HPDE6-E6E7 (cell line): Measurements from ENCODE around the gene MACROD2.

ENCODE experiments used
- DNase-seq: peaks from one replicate; pipeline ENCODE4 v3.0.0; 2011; ENCODE audit warnings: missing footprints; ENCODE audit errors: extremely low spot score

Gene MACROD2

DNA sequence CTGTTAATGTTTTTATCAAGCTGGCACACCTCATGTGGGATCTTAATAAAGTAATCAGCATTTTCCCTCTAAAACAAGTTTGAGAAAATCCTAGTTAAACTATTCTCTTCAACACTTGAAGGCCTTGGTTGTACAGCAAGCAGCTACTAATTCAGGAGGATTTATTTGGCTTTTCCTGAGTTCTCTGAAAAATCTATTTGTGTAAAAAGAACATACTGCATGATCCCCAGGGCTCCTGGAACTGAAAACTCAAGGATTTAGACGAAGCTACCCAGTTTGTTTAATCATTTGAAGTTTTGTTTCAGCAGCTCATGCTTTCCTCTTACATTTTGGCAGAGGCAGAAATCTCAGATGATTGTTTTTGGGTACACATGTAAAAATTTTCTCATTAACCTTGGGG, 651.7 kb downstream of the MACROD2 start:
- DNase-seq = no peak

DNA sequence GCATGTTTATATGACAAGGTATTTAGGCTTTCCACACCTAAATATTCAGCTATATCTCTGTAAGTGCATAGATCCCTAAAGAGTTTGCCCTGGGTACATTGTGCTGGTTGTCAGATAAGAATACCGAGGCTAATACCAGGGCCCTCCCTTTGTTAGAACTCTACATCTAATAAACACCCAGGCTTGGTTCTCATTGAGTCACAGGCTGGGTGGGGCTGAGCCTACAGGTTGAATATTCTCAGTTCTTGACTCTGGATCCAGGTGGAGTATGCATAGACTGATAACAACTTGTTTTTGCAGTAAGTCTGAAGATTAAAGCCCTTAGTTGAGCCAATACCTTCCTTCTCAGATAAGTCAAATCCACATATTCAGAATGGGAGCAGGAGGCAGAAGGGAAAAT, 654.3 kb downstream of the MACROD2 start:
- DNase-seq = no peak

DNA sequence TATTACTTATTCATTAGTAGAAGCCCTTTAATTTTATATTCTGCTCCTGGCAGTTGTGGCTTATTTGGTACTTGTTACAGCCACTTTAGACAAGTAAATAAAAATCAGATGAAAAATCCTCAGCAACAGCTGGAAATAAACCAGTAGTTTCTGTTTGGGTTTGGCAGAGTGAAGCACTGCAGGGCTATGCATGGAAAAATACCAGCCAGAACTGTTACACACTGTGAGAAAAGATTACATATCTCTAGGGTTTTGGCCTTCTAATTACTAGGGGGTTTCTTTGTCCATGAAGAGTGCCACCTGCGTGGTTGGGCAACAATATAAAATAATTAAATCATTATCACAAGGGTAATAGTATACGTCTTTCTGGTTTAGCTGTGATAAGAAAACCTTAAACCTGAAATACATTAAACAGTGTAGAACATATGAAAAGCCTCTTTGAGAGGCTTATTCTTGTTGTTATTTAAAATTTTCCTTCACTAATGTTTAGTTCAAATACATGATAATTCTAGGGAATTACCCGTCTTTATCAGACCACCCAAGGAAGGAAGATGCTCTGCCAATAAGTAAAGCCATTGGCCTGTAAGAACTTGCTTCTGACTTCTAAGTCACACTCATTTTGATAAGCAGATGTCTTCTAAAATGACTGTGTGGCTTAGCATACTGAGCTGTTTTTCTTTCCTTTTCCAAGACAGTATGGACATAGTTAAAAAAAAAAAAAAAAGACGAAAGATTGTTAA, 662.1 kb downstream of the MACROD2 start:
- no peak for DNase-seq

DNA sequence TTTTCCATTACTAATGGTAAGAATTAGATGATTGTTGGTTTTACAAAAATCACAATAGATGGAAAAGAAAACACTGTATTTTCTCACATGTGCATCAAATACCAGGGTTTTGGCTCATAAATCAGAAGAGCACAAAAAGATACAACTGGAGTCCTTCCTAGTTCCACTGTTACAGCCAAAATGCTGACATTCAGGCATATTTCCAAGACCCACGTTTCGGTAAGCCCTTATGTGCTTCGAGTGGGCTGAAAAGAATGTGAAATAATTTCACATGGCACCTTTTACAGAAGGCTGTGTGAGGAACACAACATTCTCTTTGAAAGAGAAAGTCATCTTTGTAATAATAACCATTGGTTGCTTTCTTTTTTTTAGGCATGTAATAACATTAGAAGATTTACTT, 668.8 kb downstream of the MACROD2 start:
- no peak for DNase-seq

DNA sequence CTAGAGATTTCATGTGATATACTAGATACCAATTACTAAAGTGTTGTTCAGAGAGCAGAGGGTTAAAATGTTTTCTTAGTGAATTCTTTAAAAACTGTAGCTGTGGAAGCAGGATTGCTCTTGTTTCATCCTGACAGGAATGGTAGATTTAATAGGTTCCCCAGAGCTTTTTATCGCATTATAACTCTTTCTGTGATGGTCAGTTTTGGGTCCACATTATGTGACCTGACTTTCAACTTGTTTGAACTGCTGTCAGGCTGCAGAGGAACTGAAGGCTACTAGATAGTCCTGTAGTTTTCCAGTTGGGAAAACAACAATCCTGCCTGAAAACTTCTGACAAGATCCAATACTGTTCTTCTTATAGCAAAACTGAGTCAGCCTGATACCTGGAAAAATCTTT, 671.4 kb downstream of the MACROD2 start:
- DNase-seq = no peak

DNA sequence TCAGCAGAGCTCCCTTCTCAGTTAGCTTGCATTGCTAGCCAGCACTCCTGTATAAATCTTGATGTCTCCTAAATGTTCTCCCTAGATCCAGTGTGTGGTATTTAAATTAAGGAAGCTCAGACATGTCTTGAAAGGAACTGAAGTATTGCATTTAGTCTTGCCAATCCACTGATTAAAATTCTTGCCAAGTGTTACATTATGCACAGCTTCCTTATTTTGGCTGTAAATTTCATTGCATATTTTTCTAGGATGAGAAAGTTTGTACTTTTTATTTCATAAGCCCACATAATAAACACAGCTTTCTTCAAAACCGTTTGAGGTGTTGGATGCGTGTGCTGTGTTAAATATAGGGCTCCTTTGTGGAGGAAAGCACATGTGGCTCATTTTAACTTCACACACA, 671.9 kb downstream of the MACROD2 start:
- no peak for DNase-seq

DNA sequence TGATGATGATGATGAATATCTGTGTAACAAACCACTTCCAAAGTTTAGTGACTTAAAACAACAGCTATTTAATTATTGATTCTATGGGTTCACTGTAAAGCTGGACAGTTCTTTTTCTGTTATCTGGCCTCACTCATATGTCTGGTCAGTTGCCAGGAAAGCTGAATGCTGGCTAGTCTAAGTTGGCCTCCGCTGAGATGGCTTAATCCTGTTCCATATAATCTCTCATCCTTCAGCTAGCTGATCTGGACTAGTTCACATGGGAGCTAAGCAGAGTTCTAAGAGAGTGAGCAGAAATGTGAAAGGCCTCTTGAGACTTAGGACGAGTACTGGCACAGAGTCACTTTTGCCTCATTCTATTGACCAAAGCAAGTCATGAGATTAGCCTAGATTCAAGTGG, 676.8 kb downstream of the MACROD2 start:
- no peak for DNase-seq

DNA sequence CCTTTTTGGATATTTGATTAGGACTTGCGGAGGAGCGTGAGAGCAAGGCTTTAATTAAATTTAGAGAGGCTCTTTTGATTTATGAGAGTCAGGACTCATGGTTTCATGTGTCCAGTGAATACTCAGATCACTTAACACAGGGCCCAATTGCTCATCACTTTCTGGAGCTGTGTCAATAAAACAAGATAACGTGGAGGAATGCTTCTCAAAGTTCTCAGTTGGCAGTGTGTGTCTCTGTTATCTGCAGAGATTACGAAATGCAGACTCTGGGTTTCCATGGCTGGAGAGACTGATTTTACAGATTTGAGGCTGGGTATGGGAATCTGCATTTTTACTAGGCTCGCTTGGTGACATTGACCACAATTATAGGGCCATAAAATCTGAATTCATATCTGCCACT, 677.8 kb downstream of the MACROD2 start:
- DNase-seq = no peak

DNA sequence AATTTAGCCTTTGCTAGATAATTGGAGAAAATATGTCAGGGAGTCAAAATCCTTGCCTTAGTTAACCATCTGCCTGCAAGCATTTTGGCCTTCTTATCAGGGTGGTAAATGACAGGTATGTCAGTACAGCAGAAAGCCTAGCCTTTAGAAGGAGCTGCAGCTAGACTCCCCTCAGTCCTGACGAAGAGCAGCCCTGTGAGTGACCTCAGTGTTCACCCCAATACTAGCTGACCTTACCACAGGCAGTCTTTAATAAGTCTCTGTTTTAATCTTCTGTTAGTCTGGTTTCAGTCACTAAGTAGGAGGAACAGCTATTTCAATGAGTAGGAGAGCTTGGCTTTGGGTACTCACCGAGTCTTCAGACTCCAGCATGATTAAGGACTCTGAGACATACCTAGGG, 682.1 kb downstream of the MACROD2 start:
- DNase-seq = no peak

DNA sequence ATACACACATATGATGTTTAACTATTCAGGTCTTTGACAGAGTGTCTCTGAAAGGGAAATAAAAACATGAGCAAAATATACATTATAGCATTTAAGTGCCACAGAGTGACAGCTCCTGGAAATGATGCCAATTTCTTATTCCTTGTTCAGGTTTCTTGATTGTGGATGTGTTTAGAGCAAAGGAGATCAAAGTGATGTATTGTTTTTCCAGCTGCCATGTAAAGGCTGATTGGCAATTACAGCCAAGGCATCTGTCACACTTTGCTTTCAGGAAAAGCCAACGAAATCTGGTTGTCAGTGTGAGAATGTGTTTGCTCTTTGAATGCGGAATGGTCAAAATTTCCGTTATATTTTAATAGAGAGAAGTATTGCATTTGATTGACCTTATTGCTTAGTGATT, 689.9 kb downstream of the MACROD2 start:
- DNase-seq = no peak

DNA sequence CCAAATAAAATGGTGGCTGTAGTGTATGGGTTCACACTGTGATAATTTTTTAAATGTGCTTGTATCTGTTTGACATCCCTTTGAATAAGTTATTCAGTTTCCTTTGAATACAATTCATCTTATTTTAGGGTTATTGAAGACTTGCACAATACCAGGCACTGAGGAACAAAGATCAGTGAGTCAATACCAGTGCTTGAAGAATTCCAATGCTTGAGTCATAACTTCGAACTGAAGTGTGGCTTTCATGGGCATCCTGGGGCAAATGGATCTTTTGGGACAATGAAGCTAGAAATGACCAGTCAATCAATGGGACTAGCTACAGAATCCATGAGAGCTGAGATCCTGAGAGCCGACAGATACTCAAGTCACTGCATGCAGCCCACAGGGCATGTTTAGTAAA, 692.0 kb downstream of the MACROD2 start:
- DNase-seq = peak; percentile 52

DNA sequence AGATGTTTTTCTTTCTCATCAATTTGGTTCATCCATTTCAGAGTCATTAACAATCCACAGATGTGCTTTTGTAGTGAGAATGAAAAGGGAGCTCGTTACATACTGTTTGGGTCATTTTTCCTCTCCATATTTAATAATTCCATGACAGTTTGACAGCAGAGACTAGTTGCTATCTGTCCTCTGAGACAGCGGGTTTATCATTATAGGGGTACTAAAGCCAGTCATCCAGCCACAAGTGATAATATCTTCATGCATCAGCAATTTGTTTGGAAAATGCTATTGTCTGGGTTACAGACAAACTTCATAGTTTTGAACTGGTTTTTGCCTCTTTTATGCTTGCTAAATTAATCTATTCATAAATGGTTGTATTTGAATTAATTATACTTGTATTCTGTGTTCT, 692.7 kb downstream of the MACROD2 start:
- DNase-seq = no peak

DNA sequence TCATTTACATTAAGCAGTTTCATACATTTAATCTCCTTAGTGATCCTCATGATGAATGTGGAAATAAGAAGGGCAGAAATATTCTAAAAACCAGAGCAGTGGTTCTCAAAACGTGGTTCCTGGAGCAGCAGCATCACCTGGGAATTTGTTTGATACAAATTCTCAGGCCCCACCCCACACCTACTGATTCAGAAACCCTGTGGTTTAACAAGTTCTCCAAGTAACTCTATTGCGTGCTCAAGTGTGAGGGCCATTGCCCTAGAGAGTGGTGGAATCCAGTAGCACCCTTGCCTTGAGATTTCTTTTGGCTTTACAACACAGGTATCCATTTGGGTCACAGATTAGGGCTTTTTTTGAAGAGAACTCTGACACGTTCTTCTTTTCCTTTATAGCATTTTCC, 696.7 kb downstream of the MACROD2 start:
- DNase-seq = no peak

DNA sequence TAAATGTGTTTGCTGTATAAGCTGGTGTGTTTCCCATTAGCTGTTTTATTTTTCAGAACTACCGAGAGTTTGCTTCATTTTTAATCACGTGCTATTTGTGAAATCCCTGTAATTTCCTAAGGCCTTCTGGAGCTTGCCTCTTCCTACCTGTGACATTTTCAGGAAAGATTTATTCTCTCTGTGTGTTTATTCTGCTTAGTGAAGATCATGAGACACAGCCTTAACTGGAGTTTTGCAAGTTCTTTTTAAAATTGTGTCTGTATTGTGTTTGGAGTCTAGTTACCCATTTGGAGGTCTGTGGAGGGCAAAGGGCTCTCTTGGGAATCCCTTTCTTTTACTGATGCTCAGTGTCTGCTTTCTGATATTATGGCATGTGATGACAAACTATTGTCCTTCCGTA, 701.2 kb downstream of the MACROD2 start:
- no peak for DNase-seq

DNA sequence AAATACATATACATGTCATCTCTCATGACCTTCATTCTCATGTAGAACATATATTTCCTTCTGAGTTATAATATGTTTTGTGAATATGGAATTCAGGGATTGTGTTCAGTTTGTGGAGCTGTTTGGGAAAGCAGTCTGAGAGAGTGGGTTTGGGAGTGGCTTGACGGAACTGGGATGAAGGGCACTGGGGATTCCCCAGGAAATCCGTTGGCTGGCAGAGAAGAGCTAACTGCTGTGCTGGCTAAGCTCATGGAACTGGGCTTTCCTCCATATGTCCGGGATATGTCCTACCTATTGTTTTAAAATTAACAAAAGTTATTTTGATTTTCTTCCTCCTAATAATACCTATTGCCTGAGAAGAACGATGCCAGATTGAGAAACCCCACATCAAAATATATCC, 701.6 kb downstream of the MACROD2 start:
- no peak for DNase-seq

DNA sequence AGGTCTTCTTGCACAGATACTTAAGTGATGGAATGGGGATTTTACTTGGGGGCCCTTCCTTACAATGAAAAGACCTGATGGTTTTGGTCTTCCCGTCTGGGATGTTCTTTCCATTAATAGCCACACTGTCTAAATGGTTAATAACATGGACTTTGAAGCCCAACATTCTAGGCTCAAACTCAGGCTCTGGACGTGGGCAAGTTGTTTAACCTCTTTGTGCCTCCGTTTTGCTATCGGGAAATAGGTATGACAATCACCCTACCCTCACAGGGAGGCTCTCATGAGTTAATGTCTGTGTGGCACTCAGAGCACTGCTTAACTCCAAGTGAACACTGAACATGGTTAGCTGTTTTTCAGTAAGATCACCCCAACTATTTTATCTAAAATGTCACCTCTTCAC, 702.8 kb downstream of the MACROD2 start:
- no peak for DNase-seq

DNA sequence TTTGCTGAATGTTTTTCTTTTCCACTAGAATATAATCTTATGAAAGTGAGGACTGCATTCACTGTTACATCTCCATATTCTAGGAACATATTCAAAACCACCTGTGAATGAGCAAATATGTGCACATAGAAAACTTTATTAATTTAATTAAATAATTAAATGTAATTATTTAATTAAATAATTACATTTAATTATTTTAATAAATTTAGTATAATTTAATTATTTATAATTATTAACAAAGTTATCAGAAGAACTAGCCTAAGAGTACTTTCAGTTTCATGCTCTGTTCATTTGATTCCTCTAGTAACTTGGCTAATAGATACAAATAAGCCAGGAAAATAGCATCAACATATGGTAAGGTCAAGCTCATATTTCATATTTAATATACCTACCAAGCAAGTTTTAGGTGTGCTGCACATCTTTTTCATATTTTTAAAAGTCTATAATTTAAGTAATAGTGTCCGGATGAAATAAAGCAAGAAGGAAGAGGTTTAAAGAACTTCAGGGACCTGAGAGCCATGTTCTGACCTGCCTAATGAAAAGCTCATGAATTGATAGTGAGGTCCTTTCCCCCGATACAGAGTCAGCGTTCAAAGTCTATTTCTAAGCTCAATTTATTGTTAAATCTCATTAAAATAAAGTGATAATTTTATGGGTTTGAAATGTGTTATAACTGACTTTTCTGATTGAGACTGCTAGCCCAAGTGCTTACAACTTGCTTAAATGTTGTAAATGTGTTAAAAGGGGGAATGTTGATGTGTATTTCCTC, 703.5 kb downstream of the MACROD2 start:
- DNase-seq = no peak

DNA sequence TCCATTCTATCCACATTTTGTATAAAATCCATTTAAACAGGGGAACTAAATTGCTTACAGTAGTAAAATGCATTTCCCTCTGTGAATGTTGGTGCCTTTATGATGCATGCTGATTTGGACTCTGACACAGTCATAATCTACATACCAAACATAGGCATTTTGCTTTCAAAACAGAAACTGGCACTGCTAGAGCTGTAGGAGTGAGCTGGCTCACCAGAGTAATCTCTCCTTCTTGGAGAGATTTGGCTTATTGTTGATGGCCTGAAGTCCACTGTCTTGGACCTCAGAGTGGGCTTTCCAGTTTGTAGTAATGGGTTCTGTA, 705.3 kb downstream of the MACROD2 start:
- peak; percentile 54 for DNase-seq

DNA sequence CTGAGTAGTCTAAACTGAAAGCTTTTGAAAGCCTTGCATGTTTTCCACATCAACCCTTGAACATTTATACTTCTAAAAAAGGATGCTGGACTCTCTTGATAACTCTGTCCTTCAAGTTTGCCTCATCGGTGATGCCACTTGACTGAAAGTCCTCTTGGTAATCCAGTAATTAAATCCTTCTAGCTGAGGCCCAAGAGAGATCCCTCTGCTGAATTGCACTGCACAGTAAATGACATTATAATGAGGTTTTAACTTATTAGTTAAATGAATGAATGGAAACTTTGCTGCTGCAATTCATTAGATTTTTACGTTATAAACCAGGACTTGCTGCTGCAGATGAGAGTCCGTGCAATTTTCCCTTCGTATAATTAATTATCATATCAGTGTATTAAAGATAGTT, 706.0 kb downstream of the MACROD2 start:
- DNase-seq = no peak

DNA sequence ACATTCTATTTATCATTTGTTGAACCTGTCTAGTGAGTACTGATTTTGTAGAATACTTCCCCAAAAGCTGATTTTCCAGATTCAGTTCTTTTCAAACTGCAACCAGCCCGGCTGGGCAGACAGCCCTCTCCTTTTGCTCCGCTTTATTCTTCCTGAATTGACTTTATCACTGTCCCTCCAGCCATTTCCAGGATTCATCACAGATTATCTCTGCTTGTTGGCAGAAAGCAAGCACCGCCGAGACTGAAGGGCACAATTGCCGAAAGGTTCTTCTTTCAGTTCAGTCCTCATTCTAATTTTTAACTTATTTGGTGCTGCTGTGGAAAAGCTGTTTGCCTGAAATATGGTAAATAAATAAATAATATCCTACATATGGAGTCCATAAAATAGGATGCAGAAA, 711.2 kb downstream of the MACROD2 start:
- DNase-seq = no peak

DNA sequence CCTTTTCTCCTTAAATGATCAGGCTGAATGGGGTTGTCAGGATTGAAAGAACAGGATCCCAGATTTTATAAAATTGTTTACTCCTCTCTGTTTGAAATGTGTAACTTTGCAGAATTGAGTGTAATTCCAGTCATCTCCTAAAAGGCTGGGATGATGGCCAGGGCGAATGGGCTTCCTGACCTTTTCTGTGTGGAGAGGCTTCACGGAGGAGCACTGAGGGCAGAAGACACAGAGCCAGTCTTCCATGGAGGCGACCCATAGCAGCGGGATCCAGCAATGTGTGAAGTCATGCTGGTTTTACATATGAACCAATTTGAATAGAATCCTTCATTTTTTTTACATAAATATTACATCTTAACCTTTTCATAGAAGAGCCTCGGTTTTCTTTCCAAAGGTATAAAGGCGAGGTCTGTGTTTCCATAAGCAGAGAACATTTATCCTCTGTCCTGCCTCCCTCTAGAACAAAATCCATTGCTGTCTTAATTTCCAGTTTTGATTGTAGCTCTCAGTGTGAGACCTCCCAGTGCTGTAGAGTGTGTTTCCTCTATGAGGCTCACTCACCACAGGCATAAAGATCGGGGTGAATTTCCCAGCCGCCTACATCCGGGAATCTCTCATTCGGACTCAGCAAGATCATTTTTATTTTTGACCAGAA, 711.8 kb downstream of the MACROD2 start:
- no peak for DNase-seq

DNA sequence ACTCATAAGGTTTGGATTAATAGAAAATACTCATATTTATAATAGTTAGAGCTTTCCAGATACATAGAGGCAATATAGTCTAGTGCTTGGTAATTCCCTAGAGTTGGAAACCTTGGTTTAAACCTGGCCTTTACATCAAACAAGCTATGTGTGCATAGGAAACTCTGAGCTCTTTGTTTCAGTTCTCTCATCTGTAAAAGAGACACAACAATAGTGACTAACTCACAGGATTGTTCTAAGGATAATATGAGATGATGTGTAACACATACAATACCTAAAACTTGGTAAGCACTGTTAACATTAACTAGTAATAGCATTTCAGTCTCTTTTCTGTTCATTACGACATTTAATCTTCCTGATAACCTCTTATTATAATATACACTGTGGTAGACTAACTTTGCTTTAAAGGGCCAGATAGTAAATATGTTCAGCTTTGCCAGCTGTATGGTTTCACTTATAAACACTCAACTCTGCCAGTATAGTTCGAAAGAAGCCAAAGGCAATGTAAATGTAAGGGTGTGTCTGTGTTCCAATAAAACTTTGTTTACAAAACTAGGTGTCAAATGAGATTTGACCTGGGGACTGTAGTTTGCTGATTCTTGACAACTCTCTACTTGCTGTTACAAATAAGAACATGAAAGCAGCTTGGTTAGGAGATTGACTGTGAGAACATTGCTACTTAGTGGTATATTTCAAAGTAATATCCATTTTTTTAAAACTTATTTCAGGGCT, 712.7 kb downstream of the MACROD2 start:
- DNase-seq = no peak

DNA sequence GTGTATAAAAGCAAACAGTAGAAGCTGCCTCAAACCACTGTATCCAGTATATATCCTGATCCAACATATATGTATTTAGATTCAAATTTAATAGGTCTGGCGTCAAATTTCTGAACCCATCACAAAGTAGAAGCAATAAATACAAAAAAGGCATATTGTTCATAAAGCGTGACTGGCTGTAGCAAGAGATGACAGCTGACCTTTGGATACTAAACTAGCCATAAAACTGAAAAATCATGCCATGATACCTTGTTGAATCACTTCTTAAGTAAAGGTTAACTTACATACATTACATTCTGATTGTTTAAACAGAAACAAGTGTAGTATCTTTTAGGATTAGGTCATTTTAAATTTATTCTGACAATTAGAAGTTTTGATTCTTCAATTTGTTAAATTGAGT, 714.1 kb downstream of the MACROD2 start:
- DNase-seq = no peak
